Left ventricle myocardium inferior (tissue), 1 donor: ENCODE data around the gene C16orf90. TPM values are rescaled to one million over a fixed set of nuclear protein-coding genes. Genes with fewer than 3 reads are reported as not detected.

ENCODE experiments used
- DNase-seq: peaks from one replicate; pipeline ENCODE4 v3.0.0-alpha.2; 2020
- H3K27ac ChIP-seq: fragments of 200-600 bp; replicated peaks from 2 replicates; pipeline ENCODE4 v1.8.0; 2021
- H3K27me3 ChIP-seq: fragments of 200-600 bp; 2 replicates; pipeline ENCODE4 v1.8.0; 2021; ENCODE audit warnings: low read depth
- H3K36me3 ChIP-seq: fragments of 200-600 bp; 2 replicates; pipeline ENCODE4 v1.8.0; 2021
- H3K4me1 ChIP-seq: fragments of 200-600 bp; 2 replicates; pipeline ENCODE4 v1.8.0; 2021
- H3K4me3 ChIP-seq: fragments of 200-600 bp; 2 replicates; pipeline ENCODE4 v1.8.0; 2021; ENCODE audit warnings: mild to moderate bottlenecking, moderate library complexity
- H3K9me3 ChIP-seq: fragments of 200-600 bp; replicated peaks from 2 replicates; pipeline ENCODE4 v1.8.0; 2021
- CTCF ChIP-seq: fragments of 200-600 bp; IDR thresholded peaks from 2 replicates; pipeline ENCODE4 v1.8.0; 2021; ENCODE audit warnings: antibody characterized with exemption, mild to moderate bottlenecking, borderline replicate concordance
- intact Hi-C: fragments of 100-400 bp; cut with micrococcal nuclease; formaldehyde crosslinking; loops from one replicate; pipeline ENCODE4 v1.11.0; 2022
- total RNA-seq: library from RNA; stranded (reverse); fragmentation: NEBNext Ultra II Directional; extraction: Animal tissue kit (Norgen Biotek cat#: 25700); gene quantifications from one replicate; pipeline ENCODE4 v1.2.1, GENCODE V29; 2021
- donor health status: DM: no; HTN: yes; CAD: no; lungs with severe emphysema.

The C16orf90 gene
- total RNA-seq, 1 donor from 2014 or later, result not detected

GRCh38 chr16:3520413-3520812 lies 25.1 kb upstream of the C16orf90 start:
- Histone ChIP-seq H3K36me3 (peaks cover 90% of the 10 kb centered on the region), H3K27ac (no peak overlapping the region), H3K4me1 (no peaks in the 10 kb centered on the region), H3K9me3 (no peaks in the 10 kb centered on the region), H3K27me3 (no peaks in the 10 kb centered on the region), H3K4me3 (no peak overlapping the region)
- intact Hi-C loops, result no loop called here
- no peak for DNase-seq
- no peak for TF ChIP-seq CTCF

GRCh38 chr16:3519581-3519980 lies 24.3 kb upstream of the C16orf90 start:
- TF ChIP-seq CTCF, result no peak
- DNase-seq, result no peak
- no peaks in the 10 kb centered on the region for H3K4me1 ChIP-seq
- H3K9me3 ChIP-seq, result no peaks in the 10 kb centered on the region
- H3K36me3 ChIP-seq, result peaks cover 89% of the 10 kb centered on the region
- H3K4me3 ChIP-seq, result no peak overlapping the region
- H3K27me3 ChIP-seq, result no peaks in the 10 kb centered on the region
- H3K27ac ChIP-seq, result no peak overlapping the region
- intact Hi-C loops, result no loop called here

- Histone ChIP-seq H3K27me3 (no peaks in the 10 kb centered on the region), H3K9me3 (no peaks in the 10 kb centered on the region), H3K27ac (no peak overlapping the region), H3K4me3 (no peak overlapping the region), H3K36me3 (peaks cover 89% of the 10 kb centered on the region), H3K4me1 (no peaks in the 10 kb centered on the region)
- DNase-seq, result no peak
- intact Hi-C loops, result no loop called here
- TF ChIP-seq CTCF, result no peak
These were observed 23.7 kb upstream of the C16orf90 start for GRCh38 chr16:3518986-3519348.

GRCh38 chr16:3518292-3518985 lies 23.1 kb upstream of the C16orf90 start:
- Histone ChIP-seq H3K27me3 (no peaks in the 10 kb centered on the region), H3K36me3 (peaks cover 89% of the 10 kb centered on the region), H3K9me3 (no peaks in the 10 kb centered on the region), H3K27ac (no peak overlapping the region), H3K4me1 (no peaks in the 10 kb centered on the region), H3K4me3 (no peak overlapping the region)
- no peak for TF ChIP-seq CTCF
- no peak for DNase-seq
- intact Hi-C loops, result no loop called here

GRCh38 chr16:3515897-3516296 lies 20.6 kb upstream of the C16orf90 start:
- no peak for TF ChIP-seq CTCF
- Histone ChIP-seq H3K27me3 (no peaks in the 10 kb centered on the region), H3K4me3 (no peak overlapping the region), H3K9me3 (no peaks in the 10 kb centered on the region), H3K4me1 (no peaks in the 10 kb centered on the region), H3K27ac (no peak overlapping the region), H3K36me3 (peaks cover 99% of the 10 kb centered on the region)
- intact Hi-C loops, result no loop called here
- DNase-seq, result no peak

- no peak for DNase-seq
- intact Hi-C loops, result no loop called here
These were observed 19.3 kb upstream of the C16orf90 start for GRCh38 chr16:3514621-3515020.

More at GRCh38 chr16:3514621-3515020, 19.3 kb upstream of the C16orf90 start:
- Histone ChIP-seq H3K4me3 (no peak overlapping the region), H3K4me1 (no peaks in the 10 kb centered on the region), H3K27me3 (no peaks in the 10 kb centered on the region), H3K9me3 (no peaks in the 10 kb centered on the region), H3K27ac (no peak overlapping the region), H3K36me3 (peaks cover 98% of the 10 kb centered on the region)
- no peak for TF ChIP-seq CTCF
